ACHN (cell line): ENCODE measurements around the gene IKZF4.
"Not testable (repeated sequence)": the region's sequence is repeated elsewhere in the genome, so short reads cannot be mapped to it uniquely, and the experiment has no call there.

Source experiments
- DNase-seq: peaks from one replicate; pipeline ENCODE4 v3.0.0-alpha.2; 2015
- in situ Hi-C: cut with HindIII; loops from 2 replicates; pipeline ENCODE4 v1.10.0; 2017; ENCODE audit warnings: low sequenced_read_pairs, low pct_ligation_motif_present, low pct_unique_long_range_greater_than_20kb

The IKZF4 gene

GRCh38 chr12:55996715-55997534 lies 23.9 kb upstream of the IKZF4 start, which contains the start of gene SUOX:
SUOX (plus strand) TSS chr12:55997276; CDS start chr12:56002222, 4,946 bp downstream.
- peak; percentile 100 for DNase-seq
- in situ Hi-C loops = no loop called here

- no peak for DNase-seq
Observed at GRCh38 chr12:55997535-55997859, 23.3 kb upstream of the IKZF4 start.

GRCh38 chr12:55999522-55999921 lies 21.3 kb upstream of the IKZF4 start:
- in situ Hi-C loops = not testable (repeated sequence)

More at GRCh38 chr12:55997535-55997859, 23.3 kb upstream of the IKZF4 start:
- in situ Hi-C loops = no loop called here

GRCh38 chr12:55999999-56000540 lies 20.8 kb upstream of the IKZF4 start:
- in situ Hi-C loops, DNase-seq: not testable (repeated sequence)

More at GRCh38 chr12:55999522-55999921, 21.3 kb upstream of the IKZF4 start:
- DNase-seq = not testable (repeated sequence)

GRCh38 chr12:56001487-56002100 lies 19.2 kb upstream of the IKZF4 start:
- in situ Hi-C loops = no loop called here
- DNase-seq = peak; percentile 58

GRCh38 chr12:56003376-56003775 lies 17.5 kb upstream of the IKZF4 start:
- DNase-seq, in situ Hi-C loops: not testable (repeated sequence)

GRCh38 chr12:56004211-56004610 lies 16.6 kb upstream of the IKZF4 start:
- DNase-seq = no peak
- in situ Hi-C loops = no loop called here

DNA sequence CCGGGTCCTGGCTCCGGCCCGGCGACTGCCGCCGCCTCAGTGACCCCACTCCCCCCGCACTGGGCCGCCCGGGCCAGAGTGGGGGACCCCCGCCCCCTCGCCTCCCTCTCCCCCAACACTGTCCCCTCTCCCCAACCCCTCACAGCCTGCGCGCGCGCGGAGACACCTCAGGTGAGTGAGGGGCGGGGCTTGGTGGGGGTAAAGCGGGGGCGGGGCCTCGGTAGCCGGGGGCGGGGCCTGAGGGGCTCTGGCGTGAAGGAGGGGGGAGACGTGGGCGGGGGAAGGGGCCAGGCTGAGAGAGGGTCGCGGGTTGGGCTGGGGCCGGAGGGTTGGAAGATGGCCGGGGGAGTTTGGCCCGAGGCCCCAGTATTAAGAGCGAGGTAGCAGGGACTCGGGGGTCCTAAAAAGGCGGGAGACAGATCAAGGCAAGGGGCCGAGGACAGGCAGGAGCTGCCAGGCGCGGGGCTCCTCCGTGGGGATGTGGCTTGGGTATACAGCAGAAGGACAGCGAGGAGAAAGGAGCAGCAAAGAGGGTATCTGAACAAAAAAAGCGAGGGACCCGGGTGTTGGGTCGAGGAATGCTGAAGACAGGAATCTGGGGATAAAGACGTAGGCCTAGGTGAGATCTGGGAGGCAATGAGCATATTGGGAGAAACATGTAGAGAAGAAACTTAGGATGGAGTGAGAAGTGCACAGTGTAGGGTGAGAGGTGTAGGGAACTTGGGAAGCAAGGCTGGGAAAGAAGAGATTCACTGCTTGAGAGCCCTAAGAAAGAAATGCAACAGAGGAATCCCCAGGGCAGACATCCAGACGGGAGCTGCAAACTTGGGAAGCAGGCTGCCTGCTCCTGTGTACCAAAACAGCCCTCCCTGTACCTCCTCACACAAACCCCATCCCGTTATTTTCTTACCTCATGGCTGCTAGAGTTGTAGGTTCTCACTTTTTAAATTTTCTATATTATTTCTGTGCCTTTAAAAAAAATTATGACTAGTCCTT lies 13.0 kb upstream of the IKZF4 start:
- DNase-seq = peak; percentile 39
- in situ Hi-C loops = no loop called here

DNA sequence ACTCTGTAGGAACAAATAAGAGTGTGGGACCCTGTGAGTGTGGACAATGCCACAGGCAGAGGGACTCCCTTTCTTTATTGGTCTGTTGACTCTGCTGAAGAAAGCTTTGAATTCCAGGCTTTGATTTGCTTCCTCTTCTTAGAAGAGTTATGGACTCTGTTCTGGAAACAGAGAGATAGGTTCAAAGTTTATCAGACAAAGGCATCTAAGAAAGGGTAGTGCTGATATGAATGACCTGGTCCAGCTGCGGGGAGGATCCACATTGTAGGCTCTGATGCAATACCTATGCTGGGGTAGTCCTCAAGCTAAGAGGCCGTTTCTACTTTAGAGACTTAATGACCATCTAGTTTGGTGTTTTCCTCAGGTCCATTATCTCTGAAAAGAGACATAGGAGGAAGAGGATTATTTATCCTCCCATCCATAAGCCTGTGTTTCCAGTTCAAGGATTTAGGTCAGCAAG lies 10.7 kb upstream of the IKZF4 start:
- in situ Hi-C loops = no loop called here
- DNase-seq = no peak

DNA sequence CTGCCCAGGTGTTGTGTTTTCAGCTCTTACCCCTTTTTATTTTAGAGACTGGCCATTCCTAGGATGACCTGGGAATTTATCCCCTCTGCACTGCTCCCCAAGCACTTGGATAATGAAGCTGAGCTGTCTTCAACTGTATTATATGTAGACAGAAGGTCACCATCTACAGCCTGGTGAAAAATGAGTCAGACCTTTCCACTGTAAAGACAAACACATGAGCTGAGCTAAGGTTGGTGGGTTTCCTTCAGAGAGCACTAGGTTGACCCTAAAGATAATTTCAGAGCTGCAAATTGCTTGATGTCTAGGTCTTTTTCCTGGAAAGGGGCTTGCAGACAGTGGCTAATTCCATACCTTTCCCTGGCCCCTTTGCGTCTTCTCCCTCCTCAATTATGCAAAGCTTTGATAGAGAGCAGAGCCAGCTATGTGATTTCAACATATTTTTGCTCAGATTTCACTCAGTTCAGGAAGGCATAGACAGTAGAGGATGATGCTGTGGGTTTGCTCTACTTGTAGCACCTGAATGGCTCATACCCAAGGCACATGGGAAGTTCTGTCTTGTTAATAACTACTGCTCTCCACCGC lies 9.2 kb upstream of the IKZF4 start:
- in situ Hi-C loops = no loop called here
- no peak for DNase-seq

GRCh38 chr12:56013482-56013881 lies 7.4 kb upstream of the IKZF4 start:
- in situ Hi-C loops = no loop called here
- DNase-seq = no peak

DNA sequence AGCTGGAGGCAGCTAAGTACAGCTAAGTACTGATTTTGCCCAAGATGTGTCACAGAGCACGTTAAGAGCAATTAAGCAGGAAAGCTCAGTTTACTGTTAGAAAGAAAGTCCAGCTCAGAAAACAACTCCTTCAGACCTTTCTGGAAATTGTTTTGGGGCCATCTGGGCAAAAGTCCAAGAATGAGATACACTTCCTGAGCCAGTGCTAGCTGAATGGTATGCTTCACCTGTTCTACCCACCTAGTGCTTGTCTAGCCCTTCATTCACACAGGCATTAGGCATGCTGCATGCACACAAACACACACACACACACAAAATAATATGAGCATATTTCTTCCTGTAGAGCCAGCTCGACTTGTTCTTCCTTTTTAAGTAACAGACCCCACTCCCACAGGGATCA lies 6.6 kb upstream of the IKZF4 start:
- no peak for DNase-seq

GRCh38 chr12:56017181-56017580 lies 3.7 kb upstream of the IKZF4 start:
- in situ Hi-C loops = no loop called here
- no peak for DNase-seq

More for the DNA sequence above, 6.6 kb upstream of the IKZF4 start:
- in situ Hi-C loops = no loop called here

DNA sequence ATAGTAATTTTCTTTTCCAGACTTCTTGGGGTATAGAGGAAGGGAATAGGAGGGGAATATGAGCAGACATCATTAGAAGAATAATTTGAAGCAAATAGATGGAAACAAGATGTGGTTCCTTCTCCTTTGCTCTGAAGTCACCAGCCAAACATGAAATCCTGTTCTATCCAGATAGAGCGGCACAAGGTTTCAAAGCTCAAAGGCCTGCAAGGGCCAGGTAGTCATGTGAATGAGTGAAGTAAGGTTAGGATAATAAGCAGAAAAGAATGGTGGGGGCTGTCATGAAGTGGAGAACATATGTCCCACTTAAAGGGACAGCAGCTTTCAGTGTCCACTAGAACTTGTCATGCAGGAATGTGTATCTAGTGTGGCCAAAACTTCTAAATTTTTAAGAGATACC lies 2.5 kb upstream of the IKZF4 start:
- DNase-seq = no peak

GRCh38 chr12:56021889-56022497 lies 1.1 kb downstream of the IKZF4 start:
- no peak for DNase-seq
- in situ Hi-C loops = no loop called here

More for the DNA sequence above, 2.5 kb upstream of the IKZF4 start:
- in situ Hi-C loops = no loop called here

- no peak for DNase-seq
- in situ Hi-C loops = no loop called here
Observed at GRCh38 chr12:56028511-56029165, 7.8 kb downstream of the IKZF4 start.

DNA sequence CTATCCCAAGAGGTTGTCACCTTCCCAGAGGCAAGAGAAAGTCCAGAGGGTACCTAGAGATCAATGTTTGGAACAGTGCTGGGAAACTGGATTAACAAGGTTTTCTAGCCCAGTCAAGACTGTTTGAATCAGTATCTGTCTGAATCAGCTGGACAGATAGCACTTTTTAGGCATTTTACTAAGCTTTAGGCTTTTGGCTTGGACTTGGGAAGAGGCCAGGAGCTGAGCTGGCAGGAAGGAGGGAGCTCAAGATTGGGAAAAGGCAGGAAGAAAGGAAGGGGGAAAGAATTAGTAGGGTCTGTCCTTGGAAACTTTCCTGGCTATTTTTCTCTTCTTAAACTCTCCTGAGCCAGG lies 8.3 kb downstream of the IKZF4 start:
- in situ Hi-C loops = no loop called here
- no peak for DNase-seq
